SK-N-MC (cell line): ENCODE measurements around the gene BAK1.

Experiments
- DNase-seq: peaks from one replicate; pipeline ENCODE4 v3.0.0-alpha.2; 2011; ENCODE audit warnings: low read depth, low spot score
- H3K27ac ChIP-seq: fragments of 200-600 bp; sonication (generic); 2 replicates; pipeline ENCODE4 v1.5.1; 2016; ENCODE audit warnings: mixed run types
- H3K36me3 ChIP-seq: fragments of 200-600 bp; sonication (generic); 2 replicates; pipeline ENCODE4 v1.6.1; 2017; ENCODE audit warnings: antibody characterized with exemption, low read length, mixed read lengths; ENCODE audit not compliant: insufficient read depth
- H3K4me3 ChIP-seq: fragments of 200-600 bp; sonication (generic); 2 replicates; pipeline ENCODE4 v1.5.1; 2016
- H3K9ac ChIP-seq: fragments of 200-600 bp; sonication (generic); 2 replicates; pipeline ENCODE4 v1.8.0; 2017; ENCODE audit warnings: mixed run types, mixed read lengths; ENCODE audit not compliant: insufficient read length
- H3K9me3 ChIP-seq: fragments of 200-600 bp; sonication (generic); 2 replicates; pipeline ENCODE4 v1.6.1; 2017; ENCODE audit warnings: low read depth, mild to moderate bottlenecking, antibody characterized with exemption, low read length, moderate library complexity, mixed read lengths
- EZH2 ChIP-seq: fragments of 200-600 bp; sonication (generic); IDR thresholded peaks from one replicate; pipeline ENCODE4 v1.6.1; 2017; ENCODE audit warnings: antibody characterized with exemption
- FOXP2 ChIP-seq: optimal IDR thresholded peaks from 2 replicates; pipeline ENCODE3; 2011; ENCODE audit warnings: mild to moderate bottlenecking, moderate library complexity; ENCODE audit not compliant: insufficient read depth; ENCODE audit errors: extremely low read length, control extremely low read depth
- POLR2AphosphoS5 ChIP-seq: IDR thresholded peaks from 2 replicates; pipeline ENCODE4 v1.6.1; 2012; ENCODE audit warnings: mild to moderate bottlenecking, low read depth, low read length, borderline replicate concordance

The BAK1 gene

GRCh38 chr6:33575211-33575610 lies 4.9 kb downstream of the BAK1 start:
- no peak overlapping the region for H3K4me3 ChIP-seq
- TF ChIP-seq POLR2AphosphoS5 (no peak), FOXP2 (no peak), EZH2 (no peak)
- H3K36me3 ChIP-seq = peaks cover 4% of the 10 kb centered on the region; the same call in 1 of the 2 replicates
- no peak overlapping the region for H3K9ac ChIP-seq
- no peak overlapping the region for H3K27ac ChIP-seq
- DNase-seq = no peak
- no peaks in the 10 kb centered on the region for H3K9me3 ChIP-seq

- H3K9ac ChIP-seq = peak overlapping the region; percentile 66
- H3K27ac ChIP-seq = peak overlapping the region; percentile 86
- TF ChIP-seq FOXP2 (no peak), EZH2 (no peak), POLR2AphosphoS5 (no peak)
- H3K9me3 ChIP-seq = no peaks in the 10 kb centered on the region
- peak overlapping the region; percentile 85 for H3K4me3 ChIP-seq
- no peak for DNase-seq
- H3K36me3 ChIP-seq = peaks cover 4% of the 10 kb centered on the region; the same call in 1 of the 2 replicates
These were observed 8.3 kb downstream of the BAK1 start for GRCh38 chr6:33571637-33572316.

- Histone ChIP-seq H3K9ac (peak overlapping the region; percentile 75), H3K27ac (peak overlapping the region; percentile 86), H3K4me3 (peak overlapping the region; percentile 85), H3K36me3 (peaks cover 4% of the 10 kb centered on the region; the same call in 1 of the 2 replicates), H3K9me3 (no peaks in the 10 kb centered on the region)
- TF ChIP-seq EZH2 (no peak), FOXP2 (no peak), POLR2AphosphoS5 (peak; percentile 94)
- DNase-seq = no peak
These were observed 9.1 kb downstream of the BAK1 start for GRCh38 chr6:33570806-33571636.

GRCh38 chr6:33568826-33569570 lies 11.1 kb downstream of the BAK1 start:
- H3K27ac ChIP-seq = no peak overlapping the region
- DNase-seq = no peak
- TF ChIP-seq FOXP2 = no peak
- TF ChIP-seq POLR2AphosphoS5 = no peak
- no peak for TF ChIP-seq EZH2
- no peaks in the 10 kb centered on the region; the same call in 1 of the 2 replicates for H3K36me3 ChIP-seq
- H3K9ac ChIP-seq = no peak overlapping the region
- no peak overlapping the region for H3K4me3 ChIP-seq
- no peaks in the 10 kb centered on the region for H3K9me3 ChIP-seq

GRCh38 chr6:33567836-33568235 lies 12.2 kb downstream of the BAK1 start:
- no peak for DNase-seq
- Histone ChIP-seq H3K9ac (no peak overlapping the region), H3K27ac (no peak overlapping the region), H3K36me3 (no peaks in the 10 kb centered on the region), H3K4me3 (no peak overlapping the region), H3K9me3 (no peaks in the 10 kb centered on the region)
- TF ChIP-seq POLR2AphosphoS5 (no peak), EZH2 (no peak), FOXP2 (no peak)

GRCh38 chr6:33566182-33567084 lies 13.6 kb downstream of the BAK1 start:
- Histone ChIP-seq H3K27ac (no peak overlapping the region), H3K36me3 (no peaks in the 10 kb centered on the region), H3K9ac (no peak overlapping the region), H3K4me3 (no peak overlapping the region), H3K9me3 (no peaks in the 10 kb centered on the region)
- no peak for DNase-seq
- TF ChIP-seq FOXP2 (no peak), EZH2 (no peak), POLR2AphosphoS5 (no peak)

GRCh38 chr6:33558801-33559200 lies 21.3 kb downstream of the BAK1 start:
- no peak overlapping the region for H3K9ac ChIP-seq
- no peak overlapping the region for H3K4me3 ChIP-seq
- TF ChIP-seq EZH2 = no peak
- no peak for TF ChIP-seq POLR2AphosphoS5
- H3K36me3 ChIP-seq = no peaks in the 10 kb centered on the region
- no peak overlapping the region for H3K27ac ChIP-seq
- H3K9me3 ChIP-seq = no peaks in the 10 kb centered on the region
- no peak for DNase-seq
